NCI-H2029 treated with DMSO at 0.1 percent for 48 hours (cell line): Measurements from ENCODE around the gene TLCD1.
"Not testable (repeated sequence)": the region's sequence is repeated elsewhere in the genome, so short reads cannot be mapped to it uniquely, and the experiment has no call there.

Experiments
- DNase-seq: peaks from one replicate; lab custom pipeline; 2025; lab: John Stamatoyannopoulos, UW

TLCD1 gene

DNA sequence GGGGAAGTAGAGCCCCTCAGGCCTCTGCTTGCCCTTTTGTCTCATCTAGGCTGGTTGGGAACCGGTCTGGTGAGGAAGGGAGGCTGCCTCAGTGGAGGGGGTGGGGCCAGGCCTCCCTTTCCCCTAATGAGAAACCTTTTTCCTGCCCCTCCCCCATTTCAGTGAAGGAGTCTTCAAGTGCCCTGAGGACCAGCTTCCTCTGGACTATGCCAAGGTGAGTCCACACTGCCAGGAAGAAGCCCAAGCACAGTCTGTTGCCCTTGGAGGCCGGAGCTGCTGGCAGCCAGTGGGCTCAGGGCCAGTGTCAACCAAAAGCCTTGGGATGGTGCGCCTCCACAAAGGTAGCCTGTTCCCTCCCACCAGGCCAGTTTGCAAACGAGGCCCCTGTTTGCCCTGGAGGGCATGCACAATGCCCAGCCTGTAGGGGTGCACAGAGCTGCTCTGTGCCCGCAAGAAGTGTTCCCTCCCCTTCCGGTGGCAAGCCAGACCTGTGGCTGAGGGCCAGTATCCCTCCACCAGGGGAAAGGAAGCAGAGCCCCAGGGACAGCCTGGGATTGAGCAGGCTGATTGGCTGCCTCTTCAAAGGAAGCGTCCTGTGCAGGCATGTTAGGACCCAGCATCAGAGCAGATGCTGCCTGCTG lies 21.1 kb upstream of the TLCD1 start:
- DNase-seq: peak; percentile 86

DNA sequence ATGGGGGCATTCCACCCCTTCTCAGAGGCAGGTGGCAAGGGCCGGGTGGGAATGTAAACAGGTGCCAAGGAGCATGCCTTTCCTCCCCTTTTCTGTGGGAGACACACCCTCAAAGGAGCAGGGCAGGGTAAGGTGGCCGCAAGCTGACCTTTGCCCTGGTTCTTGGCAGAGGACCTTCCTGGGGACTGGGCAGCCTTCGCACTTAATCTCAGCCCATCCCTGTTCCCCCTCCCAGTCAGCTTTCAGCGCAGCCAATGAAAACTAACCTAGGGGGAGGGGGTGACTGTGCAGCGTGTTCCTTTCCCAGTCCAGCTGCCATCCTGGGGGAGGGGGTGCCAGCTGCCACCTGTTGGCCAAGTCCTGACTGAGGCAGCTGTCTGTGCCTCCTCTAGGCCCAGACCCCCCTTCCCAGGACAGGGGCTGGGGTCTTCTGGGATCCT lies 20.6 kb upstream of the TLCD1 start:
- peak; percentile 72 for DNase-seq

DNA sequence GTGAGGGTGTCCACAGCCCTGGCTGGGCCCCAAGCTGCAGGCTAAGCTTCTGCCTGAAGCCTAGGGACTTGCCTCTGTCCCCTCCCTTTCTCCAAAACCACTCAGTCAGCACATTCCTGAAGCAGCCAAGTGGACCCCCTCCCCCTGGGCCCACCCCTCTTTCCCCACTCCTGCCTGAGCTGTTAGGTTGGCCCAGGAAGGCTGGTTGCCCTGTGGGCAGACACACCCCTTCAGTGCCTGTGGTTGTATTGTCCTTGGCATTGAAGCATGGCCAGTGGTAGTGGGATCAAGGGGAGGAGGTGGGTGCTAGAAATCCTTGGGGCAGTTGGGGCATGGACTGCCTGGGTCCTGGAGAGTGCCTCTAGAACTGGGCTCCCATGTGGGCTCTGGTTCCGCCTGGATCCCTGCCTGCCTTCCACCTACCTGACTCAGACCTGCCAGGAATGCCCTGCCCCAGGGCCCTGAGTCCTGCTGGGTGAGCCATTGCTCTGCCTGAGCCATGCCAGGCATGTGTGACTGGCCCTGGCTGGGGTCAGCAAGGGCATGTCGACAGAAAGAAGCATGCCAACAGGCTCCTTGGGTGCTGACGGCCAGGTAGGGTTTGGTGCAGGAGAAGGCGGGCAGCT lies 19.9 kb upstream of the TLCD1 start:
- DNase-seq: no peak

DNA sequence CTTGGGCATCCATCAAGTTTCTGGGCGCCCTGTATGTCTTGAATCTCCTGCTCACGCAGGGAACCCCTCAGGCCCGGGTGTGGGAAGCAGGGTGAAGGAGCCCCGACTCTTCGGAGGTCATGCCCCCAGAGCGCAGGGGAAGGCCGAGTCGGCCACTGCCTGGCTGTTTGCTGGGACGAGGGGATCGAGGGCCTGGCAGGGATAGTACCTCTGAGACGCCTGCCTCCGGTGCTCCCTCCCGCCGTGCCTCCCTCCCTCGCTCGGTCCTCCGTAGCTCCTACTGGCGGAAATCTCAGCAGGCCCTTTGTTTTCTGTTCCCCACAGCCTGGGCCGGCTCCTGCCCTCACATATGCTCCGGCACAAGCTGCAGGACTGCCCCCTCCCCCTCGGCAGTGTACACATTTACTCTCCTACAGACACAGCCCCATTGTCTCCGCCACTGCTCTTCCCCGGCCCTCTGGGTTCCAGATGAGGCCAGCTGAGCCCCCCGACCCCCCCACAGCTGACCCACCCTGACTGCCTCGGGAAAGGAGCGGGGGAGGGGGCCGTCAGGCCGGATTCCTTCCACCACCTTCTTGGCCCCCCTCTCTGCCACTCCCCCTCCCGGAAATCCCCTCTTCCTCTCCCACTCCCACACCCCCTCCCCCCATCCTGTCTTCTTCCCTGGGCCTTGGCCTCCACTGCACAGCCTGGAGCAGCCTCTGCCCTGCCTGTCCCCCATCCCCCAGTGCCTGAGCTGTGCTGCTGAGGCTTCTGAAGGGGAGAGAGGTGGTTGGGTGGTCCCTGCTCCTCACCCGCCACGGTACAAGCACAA lies 19.1 kb upstream of the TLCD1 start:
- DNase-seq: peak; percentile 28

DNA sequence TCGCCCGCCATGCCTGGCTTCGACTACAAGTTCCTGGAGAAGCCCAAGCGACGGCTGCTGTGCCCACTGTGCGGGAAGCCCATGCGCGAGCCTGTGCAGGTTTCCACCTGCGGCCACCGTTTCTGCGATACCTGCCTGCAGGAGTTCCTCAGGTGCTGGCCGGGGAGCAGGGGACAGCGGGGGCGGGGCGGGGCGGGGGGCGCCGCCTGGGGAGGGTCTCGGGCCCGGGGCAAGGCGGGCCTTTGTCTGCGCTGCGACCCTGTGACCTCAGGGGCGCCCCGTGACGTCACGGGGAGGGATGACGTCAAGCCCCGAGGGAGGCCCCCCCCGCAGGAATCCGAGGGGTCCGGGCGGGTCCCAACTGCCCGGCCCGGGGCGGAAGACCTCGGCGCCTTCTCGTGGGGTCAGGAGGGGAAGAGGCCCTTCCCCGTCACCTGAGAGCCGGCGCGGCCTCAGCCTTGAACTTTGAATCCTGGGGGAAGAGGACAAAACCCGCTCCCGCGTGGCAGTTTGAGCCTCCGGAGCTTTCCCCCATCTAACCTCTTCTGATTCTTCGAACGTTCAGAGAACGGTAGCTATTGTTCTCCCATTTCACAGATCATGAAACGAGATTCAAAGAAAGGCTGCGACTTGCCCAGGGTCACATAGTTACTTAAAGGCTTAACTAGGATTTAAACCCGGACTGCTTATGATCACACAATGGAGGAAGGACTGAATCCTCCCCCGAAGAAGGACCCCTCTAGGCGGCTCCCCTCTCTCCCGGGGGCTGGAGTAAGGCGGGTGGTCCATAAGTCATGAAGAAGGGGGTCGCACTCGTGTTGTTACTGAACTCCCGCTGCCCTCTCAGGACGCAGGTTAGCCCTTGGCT lies 18.3 kb upstream of the TLCD1 start:
- no peak for DNase-seq

DNA sequence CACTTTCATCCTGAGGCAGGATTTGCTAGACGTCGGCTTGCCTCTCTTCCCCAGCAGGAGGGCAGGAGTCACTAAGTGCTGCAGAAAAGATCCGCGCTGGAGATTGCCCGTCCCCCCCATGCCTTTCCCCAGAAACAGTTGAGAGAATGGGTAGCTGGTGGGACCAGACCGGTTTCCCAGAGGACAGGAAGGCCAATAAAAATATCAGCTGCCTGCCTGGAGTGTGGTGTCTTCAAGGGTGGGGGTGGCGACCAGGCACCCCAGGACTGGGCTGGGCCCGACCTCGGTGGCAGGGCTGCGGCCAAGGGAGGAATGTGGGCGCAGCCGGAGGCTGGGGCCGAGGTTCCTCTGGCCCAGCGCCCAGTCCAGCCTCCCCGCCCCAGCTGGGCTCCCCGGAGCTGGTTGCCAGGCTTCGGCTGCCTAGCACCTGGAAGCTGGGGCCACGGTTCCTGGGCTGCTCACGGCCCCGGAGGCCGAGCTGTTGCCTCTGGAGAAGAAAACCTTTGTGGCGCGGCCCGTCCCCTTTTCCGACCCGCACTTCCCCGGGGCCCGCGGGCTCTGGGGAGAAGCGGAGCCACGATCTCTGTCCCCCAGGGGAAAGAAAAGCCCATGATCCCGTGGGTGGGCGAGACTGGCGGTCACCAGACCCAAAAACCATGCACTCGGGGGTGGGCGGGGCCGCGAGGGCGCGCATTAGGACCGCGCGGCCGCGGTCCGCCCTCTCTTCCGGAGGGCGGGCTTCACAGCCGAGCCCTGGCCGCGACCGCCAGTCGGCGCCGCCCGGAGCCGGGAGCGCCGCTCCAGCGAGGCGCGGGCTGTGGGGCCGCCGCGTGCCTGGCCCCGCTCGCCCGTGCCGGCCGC lies 17.4 kb upstream of the TLCD1 start, which contains the start of gene TRAF4:
TRAF4 (plus strand) TSS at position 769 of the 861 bp plus-strand sequence. CDS start 102 bp downstream, outside the sequence.
- DNase-seq: no peak

DNA sequence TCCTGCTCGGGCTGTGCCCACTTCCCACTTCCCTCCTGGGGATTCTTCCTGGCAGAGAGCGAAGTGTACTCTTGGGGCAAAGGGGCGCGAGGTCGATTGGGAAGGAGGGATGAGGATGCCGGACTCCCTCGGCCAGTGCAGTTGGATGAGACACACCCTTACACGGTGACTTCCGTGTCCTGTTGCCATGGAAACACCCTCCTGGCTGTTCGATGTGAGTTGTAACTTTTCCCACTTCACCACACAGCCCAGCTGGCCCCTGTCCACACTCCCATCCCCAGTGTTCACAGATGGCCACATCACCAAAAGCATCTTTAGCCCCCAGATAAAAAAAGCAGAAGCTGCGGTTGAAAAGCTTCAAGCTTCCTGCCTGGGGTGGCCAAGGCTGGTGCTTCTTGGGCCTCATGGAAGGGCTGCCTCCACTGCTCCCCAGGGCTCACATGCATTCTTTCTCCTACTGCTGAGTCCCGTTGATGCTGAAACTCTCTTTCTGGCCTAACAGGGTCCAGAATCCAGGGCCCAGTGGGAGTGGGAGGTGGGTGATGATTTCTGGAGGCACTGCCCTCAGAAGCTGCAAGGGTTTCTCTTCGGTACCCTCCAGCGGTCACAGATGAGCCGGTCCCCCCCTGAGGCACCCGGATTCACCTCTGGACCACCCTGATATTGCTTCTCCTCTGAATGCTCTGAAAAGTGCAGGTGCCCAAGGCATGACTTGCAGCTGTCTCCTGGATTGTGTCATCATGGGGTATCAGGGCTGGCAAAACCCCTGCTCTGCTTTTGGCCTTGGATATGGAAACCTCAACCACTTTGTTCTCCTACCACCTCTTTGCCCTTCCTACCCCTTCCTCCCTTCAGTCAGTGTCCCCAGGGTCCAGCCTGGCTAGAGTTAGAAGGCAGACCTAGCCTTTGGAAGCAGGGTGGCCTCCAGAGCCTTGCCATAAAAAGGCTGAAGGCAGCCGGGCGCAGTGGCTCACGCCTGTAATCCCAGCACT lies 15.6 kb upstream of the TLCD1 start:
- no peak for DNase-seq

DNA sequence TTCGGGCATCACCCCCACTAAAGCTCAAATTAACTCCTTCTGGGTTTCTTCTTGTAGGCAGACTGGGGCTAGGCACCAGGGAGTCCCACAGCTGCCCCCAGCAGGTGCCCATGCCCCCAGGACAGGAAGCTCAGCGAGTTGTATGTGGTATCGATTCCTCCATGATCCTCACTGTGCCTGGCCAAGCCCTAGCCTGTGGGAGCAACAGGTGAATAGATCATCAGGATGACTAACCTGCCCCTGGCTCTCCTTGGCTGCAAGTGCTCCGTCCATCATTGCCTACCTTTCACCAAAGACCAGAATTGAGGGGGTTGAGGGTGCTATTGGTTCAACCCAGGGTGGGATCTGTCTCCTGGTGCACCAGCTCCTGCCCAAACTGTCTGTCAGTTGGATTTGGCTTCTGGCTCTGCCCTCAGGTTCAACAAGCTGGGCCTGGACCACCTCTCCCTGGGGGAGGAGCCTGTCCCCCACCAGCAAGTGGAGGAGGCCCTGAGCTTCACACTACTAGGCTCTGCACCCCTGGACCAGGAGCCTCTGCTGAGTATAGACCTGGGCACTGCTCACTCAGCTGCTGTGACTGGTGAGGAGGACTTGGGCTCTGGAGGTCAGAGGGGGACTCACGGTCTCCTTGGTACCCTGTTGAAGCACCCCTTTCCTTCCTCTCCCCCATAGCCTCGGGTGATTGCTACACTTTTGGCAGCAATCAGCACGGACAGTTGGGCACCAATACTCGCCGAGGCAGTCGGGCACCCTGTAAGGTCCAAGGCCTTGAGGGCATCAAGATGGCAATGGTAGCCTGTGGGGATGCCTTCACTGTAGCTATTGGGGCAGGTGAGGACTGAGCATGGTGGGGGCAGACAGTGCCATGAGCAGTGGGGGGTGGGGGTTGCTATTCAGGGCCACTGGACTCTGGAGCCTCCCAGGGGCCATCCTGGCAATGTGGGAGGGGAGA lies 14.6 kb upstream of the TLCD1 start:
- no peak for DNase-seq

DNA sequence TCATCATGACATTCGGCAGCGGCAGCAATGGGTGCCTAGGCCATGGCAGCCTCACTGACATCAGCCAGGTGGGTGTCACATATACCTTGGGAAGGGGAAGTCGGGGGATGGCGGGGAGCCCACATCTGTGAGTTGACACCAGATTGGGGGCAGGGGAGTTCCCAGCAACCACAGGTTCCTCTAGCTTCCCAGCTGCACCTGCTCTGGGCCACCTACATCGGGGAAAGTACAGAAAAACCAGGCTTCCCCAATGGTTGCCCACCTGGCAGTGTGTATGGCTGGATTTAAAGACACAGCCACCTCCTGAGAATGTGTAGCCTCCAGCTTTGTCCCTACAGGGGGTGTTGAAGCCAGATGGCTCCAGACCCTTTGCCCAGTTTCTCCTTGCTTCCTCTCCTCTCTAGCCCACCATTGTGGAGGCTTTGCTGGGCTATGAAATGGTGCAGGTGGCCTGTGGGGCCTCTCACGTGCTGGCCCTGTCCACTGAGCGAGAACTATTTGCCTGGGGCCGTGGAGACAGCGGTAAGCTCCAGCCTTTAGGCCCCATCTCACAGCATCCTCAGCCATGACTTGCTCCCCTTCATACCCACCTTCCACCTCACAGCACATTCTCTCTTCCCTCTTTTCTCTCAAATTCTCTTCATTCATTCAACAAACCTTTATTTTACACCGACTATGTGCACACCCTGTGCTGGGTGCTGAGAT lies 12.8 kb upstream of the TLCD1 start:
- no peak for DNase-seq

DNA sequence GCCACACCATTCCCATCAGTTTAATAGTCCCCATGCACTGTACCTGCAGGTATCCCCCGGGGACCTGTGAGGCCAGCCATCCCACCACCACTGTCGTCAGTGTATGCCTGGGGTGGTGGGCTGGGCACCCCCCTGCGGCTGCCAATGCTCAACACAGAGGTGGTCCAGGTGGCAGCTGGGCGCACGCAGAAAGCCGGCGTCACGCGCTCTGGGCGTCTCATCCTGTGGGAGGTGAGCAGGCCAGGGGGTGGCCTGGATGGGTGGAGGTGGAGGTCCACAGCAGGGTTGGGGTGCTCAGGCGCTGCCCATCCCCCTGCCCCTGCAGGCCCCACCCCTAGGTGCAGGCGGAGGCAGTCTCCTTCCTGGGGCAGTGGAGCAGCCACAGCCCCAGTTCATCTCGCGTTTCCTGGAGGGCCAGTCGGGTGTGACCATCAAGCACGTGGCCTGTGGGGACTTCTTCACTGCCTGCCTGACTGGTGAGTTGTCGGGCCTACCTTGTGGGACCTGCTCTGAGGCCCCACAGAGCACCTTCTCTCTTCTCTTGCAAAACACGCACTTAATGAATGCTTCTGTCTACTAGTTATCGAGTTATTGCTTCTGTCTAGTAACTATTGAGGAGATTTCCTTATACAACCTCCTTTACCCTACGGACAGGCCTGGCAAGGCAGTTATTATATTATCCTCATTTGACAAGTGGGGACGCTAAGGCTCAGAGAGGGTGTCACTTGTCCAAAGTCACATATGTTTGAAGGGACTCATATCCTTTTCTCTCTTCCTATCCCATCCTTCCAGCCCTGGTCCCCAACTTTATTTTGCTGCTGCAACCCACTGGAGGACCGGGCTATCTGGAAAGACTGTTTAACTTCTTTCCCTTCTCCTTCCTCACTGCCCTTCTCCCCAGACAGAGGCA lies 12.0 kb upstream of the TLCD1 start:
- no peak for DNase-seq

DNA sequence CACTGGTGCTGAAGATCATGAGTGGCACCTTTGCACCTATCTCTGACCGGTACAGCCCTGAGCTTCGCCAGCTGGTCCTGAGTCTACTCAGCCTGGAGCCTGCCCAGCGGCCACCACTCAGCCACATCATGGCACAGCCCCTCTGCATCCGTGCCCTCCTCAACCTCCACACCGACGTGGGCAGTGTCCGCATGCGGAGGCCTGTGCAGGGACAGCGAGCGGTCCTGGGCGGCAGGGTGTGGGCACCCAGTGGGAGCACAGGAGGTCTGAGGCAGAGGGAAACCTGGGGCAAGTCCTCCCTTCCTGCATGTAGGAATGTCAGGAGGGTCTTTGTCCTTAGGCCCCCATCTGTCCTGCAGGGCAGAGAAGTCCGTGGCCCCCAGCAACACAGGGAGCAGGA lies 11.3 kb upstream of the TLCD1 start:
- no peak for DNase-seq

DNA sequence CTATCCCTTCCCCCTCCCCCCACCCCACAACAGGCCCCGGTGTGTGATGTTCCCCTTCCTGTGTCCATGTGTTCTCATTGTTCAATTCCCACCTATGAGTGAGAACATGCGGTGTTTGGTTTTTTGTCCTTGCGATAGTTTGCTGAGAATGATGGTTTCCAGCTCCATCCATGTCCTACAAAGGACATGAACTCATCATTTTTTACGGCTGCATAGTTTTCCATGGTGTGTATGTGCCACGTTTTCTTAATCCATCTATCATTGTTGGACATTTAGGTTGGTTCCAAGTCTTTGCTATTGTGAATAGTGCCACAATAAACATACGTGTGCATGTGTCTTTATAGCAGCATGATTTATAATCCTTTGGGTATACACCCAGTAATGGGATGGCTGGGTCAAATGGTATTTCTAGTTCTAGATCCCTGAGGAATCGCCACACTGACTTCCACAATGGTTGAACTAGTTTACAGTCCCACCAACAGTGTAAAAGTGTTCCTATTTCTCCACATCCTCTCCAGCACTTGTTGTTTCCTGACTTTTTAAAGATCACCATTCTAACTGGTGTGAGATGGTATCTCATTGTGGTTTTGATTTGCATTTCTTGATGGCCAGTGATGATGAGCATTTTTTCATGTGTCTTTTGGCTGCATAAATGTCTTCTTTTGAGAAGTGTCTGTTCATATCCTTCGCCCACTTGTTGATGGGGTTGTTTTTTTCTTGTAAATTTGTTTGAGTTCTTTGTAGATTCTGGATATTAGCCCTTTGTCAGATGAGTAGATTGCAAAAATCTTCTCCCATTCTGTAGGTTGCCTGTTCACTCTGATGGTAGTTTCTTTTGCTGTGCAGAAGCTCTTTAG lies 10.1 kb upstream of the TLCD1 start:
- not testable (repeated sequence) for DNase-seq

DNA sequence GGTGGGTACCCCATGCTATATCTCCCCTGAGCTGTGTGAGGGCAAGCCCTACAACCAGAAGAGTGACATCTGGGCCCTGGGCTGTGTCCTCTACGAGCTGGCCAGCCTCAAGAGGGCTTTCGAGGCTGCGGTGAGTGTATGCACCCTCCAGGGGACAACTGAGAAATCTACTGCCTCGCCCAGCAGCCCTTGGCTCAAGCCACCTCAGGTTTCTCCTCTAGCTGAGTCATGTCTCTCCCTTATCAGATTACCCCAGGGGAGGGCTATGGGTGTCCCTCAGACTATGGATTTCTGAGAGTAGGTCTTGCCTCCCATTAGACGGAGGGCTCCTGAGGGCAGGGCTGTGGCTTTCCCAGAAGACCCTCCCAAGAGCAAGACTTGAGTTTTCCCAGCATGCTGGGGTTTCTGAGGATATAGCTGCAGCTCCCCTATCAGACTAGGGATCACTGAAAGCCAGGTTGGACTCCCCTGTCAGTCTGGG lies 9.2 kb upstream of the TLCD1 start:
- DNase-seq: no peak

DNA sequence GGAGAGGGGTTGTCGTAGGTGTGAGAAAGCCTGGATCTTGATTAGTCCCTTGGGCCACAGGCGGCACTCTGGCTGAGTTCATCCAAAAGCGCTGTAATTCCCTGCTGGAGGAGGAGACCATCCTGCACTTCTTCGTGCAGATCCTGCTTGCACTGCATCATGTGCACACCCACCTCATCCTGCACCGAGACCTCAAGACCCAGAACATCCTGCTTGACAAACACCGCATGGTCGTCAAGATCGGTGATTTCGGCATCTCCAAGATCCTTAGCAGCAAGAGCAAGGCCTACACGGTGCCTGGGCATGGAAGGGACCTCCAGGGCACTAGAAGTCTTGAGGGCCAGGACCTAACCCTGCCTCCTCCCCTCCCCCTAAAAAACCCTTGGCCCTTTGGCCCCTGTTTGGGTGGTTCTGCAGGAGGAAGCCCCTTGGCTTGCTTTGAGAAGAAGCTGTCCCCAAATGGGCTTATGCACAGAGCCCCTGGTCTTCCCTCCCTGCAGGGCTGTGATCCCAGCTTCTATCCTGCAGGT lies 8.7 kb upstream of the TLCD1 start:
- no peak for DNase-seq

DNA sequence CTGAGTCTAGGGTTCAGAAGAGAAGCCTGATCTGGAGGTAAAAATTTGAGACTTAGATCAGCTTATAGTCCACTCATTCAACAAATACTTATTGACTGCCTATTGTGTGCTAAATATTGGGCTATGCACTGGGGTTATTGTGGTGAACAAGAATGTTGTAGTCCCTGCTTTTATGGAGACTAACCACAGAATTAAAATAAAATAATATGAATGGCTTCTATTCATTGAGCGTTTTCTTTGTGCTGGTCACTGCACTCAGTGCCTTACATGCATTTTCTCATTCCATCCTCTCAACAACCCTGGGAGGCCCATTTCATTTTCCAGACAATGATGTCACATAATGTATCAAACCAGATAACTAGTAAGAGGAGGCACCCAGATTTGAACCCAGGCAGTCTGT lies 7.3 kb upstream of the TLCD1 start:
- DNase-seq: no peak

DNA sequence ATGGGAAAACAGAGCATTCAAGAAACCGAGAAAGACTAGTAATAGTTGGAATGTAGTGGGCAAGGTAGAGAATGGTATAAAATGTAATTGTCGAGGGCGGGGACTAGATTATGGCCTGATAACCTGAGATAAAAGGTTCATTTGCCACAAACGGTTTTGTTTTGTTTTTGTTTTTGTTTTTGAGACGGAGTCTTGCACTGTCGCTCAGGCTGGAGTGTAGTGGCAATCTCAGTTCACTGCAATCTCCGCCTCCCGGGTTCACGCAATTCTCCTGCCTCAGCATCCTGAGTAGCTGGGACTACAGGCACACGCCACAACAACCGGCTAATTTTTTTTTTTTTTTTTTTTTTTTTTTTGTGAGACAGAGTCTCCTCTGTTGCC lies 3.9 kb upstream of the TLCD1 start:
- no peak for DNase-seq
